HG03039 (cell line): ENCODE results near the gene PEBP1.

ENCODE experiments used
- ATAC-seq: cut with Tn5 transposase; IDR thresholded peaks from one replicate; pipeline ENCODE4 v1.9.1; 2021; ENCODE audit warnings: mild to moderate bottlenecking, moderate library complexity; ENCODE audit not compliant: unreplicated experiment

PEBP1 gene

DNA sequence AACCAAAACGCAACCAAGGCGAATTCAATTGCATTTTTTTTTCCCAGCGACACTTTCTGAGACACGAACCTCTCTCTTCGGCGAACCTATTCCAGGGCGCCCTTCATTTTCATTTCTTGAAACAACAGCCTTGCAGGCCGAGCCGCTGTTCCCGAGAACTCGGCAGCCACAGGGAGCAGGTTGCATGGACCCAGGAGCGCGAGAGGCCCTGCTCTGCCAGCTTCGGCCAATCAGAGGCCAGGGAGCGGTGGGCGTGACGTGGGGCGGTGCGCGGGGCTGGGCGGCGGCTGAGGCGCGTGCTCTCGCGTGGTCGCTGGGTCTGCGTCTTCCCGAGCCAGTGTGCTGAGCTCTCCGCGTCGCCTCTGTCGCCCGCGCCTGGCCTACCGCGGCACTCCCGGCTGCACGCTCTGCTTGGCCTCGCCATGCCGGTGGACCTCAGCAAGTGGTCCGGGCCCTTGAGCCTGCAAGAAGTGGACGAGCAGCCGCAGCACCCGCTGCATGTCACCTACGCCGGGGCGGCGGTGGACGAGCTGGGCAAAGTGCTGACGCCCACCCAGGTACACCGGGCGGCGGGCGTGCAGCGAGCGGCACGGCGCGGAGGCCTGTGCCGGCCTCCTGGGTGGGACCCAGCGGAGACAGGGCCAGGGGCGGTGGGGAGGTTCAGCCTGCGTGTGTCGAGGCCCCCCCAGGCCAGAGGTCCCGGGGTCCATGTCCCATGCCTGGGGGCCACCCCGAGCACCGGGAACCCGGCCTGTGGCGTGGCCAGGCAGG lies at the start of gene PEBP1:
Gene PEBP1 (plus strand): TSS at position 337 of the 771 bp plus-strand sequence. CDS start 86 bp downstream, at position 423.
- peak; percentile 93 for ATAC-seq

DNA sequence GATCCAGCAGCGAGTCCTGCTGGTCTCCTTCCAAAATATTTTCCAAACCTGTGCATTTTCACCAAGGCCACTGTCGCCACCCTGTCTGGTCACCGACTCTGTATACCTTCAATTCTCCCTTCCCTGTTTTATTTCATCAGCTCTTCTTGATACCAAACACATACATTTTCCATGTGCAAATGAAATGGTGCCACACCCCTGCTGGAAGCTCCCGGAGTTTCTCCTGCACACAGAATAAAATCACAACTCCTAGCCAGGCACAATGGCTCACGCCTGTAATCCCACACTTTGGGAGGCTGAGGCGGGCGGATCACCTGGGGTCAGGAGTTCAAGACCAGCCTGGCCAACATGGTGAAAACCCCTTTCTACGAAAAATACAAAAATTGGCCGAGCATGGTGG lies 46.1 kb upstream of the PEBP1 start:
- ATAC-seq: no peak

DNA sequence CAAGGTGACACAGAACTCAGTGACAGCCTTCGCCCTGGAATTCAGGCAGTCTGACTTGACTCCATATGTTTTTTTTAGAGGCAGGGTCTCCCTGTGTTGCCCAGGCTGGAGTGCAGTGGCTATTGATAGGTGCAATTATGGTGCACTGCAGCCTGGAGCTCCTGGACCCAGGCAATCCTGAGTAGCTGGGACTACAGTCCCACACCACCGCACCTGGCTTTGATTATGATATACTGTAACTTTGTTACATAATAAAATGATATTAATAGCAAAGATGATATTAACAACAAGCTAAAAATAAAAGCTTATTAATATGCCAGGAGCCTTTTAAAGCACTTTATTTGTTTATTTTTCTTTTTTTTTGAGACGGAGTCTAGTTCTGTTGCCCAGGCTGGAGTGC lies 41.9 kb upstream of the PEBP1 start:
- no peak for ATAC-seq

- ATAC-seq: no peak
Measured at GRCh38 chr12:118098401-118098800, 37.5 kb upstream of the PEBP1 start.

DNA sequence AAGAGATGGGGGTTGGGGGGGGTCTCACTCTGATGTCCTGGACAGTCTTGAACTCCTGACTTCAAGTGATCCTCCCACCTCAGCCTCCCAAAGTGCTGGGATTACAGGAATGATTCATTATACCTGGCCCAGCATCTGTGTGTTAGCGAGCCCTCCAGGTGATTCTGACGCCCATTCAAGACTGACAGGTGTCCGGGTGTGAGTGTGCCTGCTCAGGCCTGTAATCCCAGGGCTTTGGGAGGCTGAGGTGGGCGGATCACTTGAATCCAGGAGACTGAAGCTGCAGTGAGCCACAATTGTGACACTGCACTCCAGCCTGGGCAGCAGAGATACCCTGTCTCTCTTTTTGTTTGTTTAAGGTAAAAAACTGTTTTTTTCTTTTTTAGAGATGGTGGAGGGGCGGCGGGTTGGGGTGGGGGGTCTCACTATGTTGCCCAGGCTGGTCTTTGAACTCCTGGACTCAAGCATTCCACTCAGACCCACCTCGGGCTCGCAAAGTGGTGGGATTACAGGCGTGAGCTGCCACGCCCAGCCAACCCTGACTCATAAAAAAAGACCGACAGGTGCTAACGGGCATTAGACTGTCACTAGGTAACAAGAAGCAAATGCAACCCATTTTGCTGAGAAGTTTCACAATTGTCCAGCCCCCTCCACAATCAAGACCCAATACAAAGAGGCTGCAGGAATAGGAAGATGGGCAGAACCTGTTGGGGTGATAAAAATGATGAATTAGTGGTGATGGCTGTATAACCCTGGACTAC lies 36.8 kb upstream of the PEBP1 start:
- ATAC-seq: no peak

- ATAC-seq: no peak
Measured at GRCh38 chr12:118101051-118101450, 34.9 kb upstream of the PEBP1 start.

DNA sequence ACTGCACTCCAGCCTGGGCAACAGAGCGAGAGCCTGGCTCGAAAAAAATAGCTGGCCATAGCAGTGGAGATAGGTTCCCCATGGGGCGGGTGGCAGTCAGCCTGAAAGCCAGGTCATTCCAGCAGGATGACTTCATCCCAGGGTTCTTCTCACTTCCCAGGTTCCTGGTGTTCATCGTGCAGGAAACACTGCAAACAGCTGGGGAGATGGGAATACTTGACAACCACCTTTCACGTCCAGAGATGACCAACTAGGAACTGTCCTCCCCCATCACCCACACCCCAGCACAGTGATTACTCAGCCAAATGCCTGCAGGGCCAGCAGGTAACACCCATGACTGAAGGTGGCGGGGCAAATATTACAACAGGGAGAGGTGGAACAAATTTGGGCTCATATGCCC lies 33.9 kb upstream of the PEBP1 start:
- ATAC-seq: no peak

- ATAC-seq: no peak
Measured at GRCh38 chr12:118102609-118103008, 33.3 kb upstream of the PEBP1 start.

- no peak for ATAC-seq
Measured at GRCh38 chr12:118103201-118103600, 32.7 kb upstream of the PEBP1 start.

GRCh38 chr12:118103601-118104382 lies 32.1 kb upstream of the PEBP1 start, which contains the start of gene VSIG10:
Gene VSIG10 (minus strand): TSS chr12:118104011. CDS start chr12:118103671, 340 bp downstream.
- ATAC-seq: no peak

DNA sequence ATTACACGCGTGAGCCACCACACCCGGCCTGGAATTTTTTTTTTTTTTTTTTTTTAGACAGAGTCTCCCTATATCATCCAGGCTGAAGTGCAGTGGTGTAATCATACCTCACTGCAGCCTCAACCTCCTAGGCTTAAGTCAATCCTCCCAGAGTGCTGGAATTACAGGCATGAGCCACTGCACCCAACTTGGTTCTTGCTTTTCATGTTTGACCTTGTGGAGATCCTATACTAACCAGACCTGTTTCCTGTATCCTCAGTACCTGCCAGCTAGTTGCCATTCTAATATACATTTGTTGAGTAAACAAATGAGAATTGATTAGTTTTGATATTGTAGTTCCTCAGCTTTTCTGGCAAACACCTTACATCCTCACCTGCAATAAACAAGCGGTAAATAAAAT lies 28.9 kb upstream of the PEBP1 start:
- ATAC-seq: no peak

DNA sequence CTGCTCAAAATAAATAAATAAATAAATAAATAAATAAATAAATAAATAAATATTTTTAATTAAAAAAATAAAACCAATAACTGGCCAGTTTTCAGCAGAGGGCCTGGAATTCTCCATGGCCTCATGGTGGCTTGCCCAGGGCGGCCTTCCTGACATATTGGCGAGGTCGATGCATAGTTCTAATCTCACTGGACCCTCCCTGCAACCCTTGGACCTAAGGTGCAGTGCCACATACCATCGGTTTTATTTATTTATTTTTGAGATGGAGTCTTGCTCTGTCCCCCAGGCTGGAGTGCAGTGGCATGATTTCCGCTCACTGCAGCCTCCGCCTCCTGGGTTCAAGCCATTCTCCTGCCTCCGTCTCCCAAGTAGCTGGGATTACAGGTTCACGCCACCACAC lies 28.2 kb upstream of the PEBP1 start:
- no peak for ATAC-seq

GRCh38 chr12:118109088-118109487 lies 26.8 kb upstream of the PEBP1 start:
- no peak for ATAC-seq

DNA sequence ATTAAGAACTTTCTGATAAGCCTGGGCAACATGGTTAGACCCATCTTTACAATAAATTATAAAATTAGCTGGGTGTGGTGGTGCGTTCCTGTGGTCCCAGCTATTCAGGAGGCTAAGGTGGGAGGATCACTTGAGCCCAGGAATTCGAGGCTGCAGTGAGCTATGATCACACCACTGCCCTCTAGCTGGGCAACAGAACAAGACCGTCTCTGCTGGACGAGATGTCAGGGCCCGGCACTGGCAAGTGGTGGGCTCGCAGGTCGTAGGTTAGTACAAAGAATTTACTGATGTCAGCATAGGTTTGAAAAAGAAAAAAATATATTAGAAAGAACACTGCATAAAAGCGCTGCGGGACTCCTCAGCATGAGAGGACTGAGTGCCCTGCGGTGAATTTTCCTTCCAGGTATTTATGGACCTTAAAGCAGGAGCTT lies 16.5 kb upstream of the PEBP1 start:
- ATAC-seq: no peak

DNA sequence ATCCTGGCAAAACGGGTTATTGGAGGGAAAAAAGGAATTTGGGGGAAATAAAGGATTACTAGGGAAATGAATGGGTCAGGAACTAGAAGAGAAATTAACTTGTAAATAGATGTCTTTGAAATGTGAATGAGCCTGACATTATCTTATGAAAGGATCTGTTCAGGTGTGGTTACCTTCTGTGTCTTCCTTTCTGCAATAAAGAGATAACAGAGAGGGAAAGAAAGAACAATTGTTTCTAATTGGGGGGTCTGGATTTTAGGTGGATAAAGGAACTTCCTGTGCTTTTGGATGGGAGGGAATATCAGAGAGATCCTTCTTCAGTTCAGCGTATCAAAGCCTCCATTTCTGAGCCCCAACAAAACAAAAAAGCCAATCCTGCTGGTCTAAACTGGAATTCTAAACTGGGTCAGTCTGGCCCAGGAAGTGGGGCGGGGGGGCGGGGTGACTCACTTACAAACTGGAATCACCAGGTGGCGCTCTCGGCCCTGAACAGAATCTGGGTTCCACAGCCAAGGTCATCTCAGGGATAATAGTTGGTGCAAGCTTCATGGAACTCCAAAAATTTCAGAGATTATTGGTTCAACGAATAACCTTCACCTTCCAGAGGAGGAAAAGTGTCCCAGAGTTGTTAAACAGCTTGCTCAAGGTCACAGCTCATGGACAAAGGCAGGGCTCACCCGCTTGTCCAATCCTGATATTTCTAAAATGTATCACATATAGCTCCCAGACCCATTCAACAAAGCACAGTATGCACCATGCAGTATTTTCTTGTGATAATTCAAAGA lies 15.2 kb upstream of the PEBP1 start:
- no peak for ATAC-seq

- ATAC-seq: no peak
Measured at GRCh38 chr12:118122264-118122663, 13.7 kb upstream of the PEBP1 start.

- no peak for ATAC-seq
Measured at GRCh38 chr12:118124333-118124874, 11.5 kb upstream of the PEBP1 start.

DNA sequence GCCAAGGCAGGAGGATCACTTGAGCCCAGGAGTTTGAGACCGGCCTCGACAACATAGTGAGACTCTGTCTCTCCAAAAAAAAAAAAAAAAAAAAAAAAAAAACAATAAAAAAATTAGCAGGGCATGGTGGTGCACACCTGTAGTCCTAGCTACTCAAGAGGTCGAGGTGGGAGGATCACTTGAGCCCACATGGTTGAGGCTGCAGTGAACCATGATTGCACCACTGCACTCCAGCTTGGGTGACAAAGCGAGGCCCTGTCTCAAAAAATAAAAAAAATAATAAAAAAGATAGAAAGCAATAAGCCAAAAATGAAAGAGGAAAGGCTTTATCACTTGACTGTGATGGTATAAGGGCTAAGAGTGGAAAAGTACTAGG lies 10.2 kb upstream of the PEBP1 start:
- ATAC-seq: no peak

DNA sequence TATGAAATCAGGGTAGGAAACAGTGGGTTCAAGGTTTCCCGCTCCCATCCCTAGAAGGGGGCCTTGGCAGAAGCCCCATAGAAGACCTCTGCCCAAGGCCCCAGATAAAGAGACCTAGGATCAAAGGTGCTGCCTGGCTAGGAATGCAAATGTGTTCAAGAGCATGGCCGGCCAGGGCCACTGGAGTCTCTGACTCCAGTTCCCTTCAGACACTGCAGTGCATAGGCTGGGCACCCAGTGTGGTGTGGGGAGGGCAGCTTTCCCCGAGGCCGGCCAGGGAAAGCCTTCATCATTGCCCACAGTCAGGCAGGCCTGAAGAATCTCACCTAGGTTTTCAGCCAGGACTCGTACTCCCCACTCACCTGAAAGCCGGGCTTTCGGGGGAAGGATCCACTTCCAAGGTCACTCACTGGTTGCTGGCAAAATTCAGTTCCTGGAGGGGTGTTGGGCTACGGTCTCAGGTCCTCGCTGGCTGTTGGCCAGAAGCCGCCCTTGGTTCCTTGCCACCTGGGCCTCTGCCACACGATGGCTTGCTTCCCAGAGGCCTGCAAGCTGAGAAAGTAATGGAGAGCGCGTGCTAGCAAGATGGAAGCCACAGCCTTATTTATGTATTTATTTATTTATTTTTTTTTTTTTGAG lies 9.7 kb upstream of the PEBP1 start:
- no peak for ATAC-seq

DNA sequence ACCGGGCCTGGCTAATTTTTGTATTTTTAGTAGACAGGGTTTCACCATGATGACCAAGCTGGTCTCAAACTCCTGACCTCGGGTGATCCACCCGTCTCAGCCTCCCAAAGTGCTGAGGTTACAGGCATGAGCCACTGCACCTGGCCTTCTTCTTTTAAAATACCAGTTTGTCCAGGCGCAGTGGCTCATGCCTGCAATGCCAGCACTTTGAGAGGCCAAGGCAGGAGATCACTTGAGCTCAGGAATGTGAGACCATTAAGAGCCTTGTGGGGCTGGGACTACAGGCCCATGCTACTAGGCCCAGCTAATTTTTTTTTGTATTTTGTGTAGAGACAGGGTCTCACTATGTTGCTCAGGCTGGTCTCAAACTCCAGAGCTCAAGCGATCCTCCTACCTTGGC lies 8.1 kb upstream of the PEBP1 start:
- no peak for ATAC-seq
